Cardiac muscle cell (in vitro differentiated cells and primary cell): ENCODE measurements around the gene UXS1. TPM values are rescaled to one million over a fixed set of nuclear protein-coding genes. Genes with fewer than 3 reads are reported as not detected.

Experiments
- DNase-seq, 2 donors: peaks; one replicate each; pipeline versions ENCODE4 v3.0.0 to v3.0.0-alpha.2; 2010 to 2017; ENCODE audit warnings: low read depth in 1 of 2, low spot score in 1 of 2
- H3K27ac ChIP-seq: fragments of 200-600 bp; sonication (generic); 2 replicates; pipeline ENCODE4 v1.5.1; 2016
- H3K27me3 ChIP-seq: fragments of 200-600 bp; sonication (generic); 2 replicates; pipeline ENCODE4 v1.6.0; 2016; ENCODE audit warnings: control low read depth
- H3K36me3 ChIP-seq: fragments of 200-600 bp; sonication (generic); 2 replicates; pipeline ENCODE4 v1.5.1; 2016; ENCODE audit warnings: control low read depth
- H3K4me1 ChIP-seq: fragments of 200-600 bp; sonication (generic); 2 replicates; pipeline ENCODE4 v1.8.1; 2017; ENCODE audit warnings: low read depth, mild to moderate bottlenecking, mixed run types
- H3K4me3 ChIP-seq: fragments of 200-600 bp; sonication (generic); 2 replicates; pipeline ENCODE4 v1.5.1; 2016; ENCODE audit warnings: mild to moderate bottlenecking
- H3K9me3 ChIP-seq: fragments of 200-600 bp; sonication (generic); 2 replicates; pipeline ENCODE4 v1.5.1; 2017; ENCODE audit warnings: low read depth, mild to moderate bottlenecking, control low read depth
- CTCF ChIP-seq: IDR thresholded peaks from 2 replicates; pipeline ENCODE4 v1.5.1; 2012; ENCODE audit warnings: low read depth, mild to moderate bottlenecking, low read length
- polyA plus RNA-seq: library from polyadenylated mRNA; unstranded; fragments of >200 nt; fragmentation: Nextera tagmentation; extraction: Ambion mirVana; gene quantifications from 2 replicates; pipeline ENCODE4 v1.2.1, GENCODE V29; 2016
- total RNA-seq: library from RNA; depleted of rRNA; stranded (reverse); fragments of >200 nt; gene quantifications from 2 replicates; pipeline ENCODE4 v1.2.3, GENCODE V29; 2016

The UXS1 gene
- total and polyA plus RNA-seq, 2 experiments from 2014 or later = 28.8 to 44.9 TPM

DNA sequence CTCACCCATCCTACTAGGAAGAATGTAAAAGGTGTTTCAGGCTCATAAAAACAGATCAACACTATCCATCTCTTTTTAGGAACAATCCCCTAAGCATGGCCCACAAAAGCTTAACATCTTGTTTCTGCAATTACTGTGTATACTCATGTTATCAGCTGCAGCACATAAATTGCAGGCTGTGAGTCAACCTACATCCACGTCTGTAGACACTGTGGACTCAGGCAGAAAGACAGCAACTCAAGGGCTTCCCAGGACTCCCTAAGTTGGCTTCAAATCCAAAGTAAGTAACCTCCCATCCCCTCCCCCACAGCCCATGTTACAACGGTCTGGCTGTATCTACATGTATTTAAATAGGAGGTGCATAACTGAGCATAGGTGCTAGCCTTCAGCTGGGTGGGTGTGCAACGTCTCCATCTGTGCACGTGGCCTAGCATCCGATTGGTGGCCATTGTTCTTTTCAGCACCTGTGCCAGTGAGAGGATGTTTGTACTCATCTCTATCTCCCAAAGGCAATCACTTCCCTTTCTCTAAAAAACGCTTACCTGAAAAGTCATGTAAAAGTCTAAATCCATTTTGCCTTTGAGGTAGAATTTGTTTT, 30.1 kb downstream of the UXS1 start:
- H3K27ac ChIP-seq = no peak overlapping the region
- H3K4me3 ChIP-seq = no peak overlapping the region
- H3K4me1 ChIP-seq = peaks cover 38% of the 10 kb centered on the region

GRCh38 chr2:106161938-106162820, 31.9 kb downstream of the UXS1 start:
- H3K9me3 ChIP-seq = no peaks in the 10 kb centered on the region
- peaks cover 7% of the 10 kb centered on the region for H3K36me3 ChIP-seq
- TF ChIP-seq CTCF = no peak
- peak; percentile 55 to 83 for DNase-seq
- peak overlapping the region; percentile 93 for H3K27ac ChIP-seq
- H3K4me3 ChIP-seq = no peak overlapping the region
- H3K4me1 ChIP-seq = peaks cover 48% of the 10 kb centered on the region
- no peaks in the 10 kb centered on the region for H3K27me3 ChIP-seq

More for the DNA sequence above, 30.1 kb downstream of the UXS1 start:
- H3K36me3 ChIP-seq = no peaks in the 10 kb centered on the region
- no peaks in the 10 kb centered on the region for H3K27me3 ChIP-seq
- no peak for TF ChIP-seq CTCF
- H3K9me3 ChIP-seq = no peaks in the 10 kb centered on the region
- DNase-seq = peak in 1 of 2 donors; percentile 62

DNA sequence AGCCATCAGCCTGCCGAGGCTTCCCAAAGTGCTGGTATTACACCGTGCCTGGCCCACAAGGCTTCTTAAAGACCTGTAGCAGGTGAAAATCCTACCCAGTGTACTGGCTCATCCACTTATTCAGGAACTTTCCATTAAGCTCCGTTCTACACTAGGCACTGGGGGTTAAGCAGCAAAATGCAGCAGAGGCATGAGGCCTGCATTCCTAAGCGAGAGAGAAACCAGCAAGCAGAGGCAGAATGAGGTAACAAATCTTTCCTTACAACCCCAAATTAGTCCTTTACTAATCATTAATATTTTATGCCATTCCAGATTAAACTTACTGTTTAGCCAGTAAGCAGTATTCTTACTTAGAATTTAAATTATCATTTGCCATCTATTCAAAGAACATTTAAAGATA, 32.8 kb downstream of the UXS1 start:
- peaks cover 7% of the 10 kb centered on the region for H3K36me3 ChIP-seq
- no peak for TF ChIP-seq CTCF

DNA sequence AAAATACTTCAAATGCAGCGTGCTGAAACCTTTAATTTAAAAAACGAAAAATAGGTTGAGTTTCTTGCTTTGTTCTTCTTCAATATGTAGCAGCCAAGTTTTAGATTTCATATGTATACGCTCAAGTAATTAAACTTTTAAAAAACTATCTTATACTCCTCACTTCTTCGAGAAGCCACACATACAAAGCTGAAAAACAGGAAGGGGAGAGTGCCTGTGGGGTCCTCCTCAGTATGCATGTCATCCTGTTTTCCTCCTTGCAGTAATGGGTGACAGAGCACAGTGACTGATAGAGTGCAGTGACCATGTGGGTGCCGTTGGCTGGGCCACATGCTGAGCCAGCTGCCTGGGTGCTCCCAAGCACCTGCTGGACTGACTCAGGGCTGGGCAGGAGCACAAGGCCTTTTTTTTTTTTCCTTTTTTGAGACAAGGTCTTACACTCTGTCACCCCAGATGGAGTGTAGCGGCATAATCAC, 33.3 kb downstream of the UXS1 start:
- Histone ChIP-seq H3K4me3 (no peak overlapping the region), H3K9me3 (no peaks in the 10 kb centered on the region), H3K27ac (peak overlapping the region; percentile 93), H3K4me1 (peaks cover 48% of the 10 kb centered on the region), H3K36me3 (peaks cover 7% of the 10 kb centered on the region), H3K27me3 (no peaks in the 10 kb centered on the region)
- no peak for DNase-seq
- TF ChIP-seq CTCF = no peak

More for the DNA sequence above, 32.8 kb downstream of the UXS1 start:
- Histone ChIP-seq H3K4me3 (no peak overlapping the region), H3K27me3 (no peaks in the 10 kb centered on the region), H3K9me3 (no peaks in the 10 kb centered on the region), H3K27ac (peak overlapping the region; percentile 93), H3K4me1 (peaks cover 48% of the 10 kb centered on the region)
- DNase-seq = peak in 1 of 2 donors; percentile 46

DNA sequence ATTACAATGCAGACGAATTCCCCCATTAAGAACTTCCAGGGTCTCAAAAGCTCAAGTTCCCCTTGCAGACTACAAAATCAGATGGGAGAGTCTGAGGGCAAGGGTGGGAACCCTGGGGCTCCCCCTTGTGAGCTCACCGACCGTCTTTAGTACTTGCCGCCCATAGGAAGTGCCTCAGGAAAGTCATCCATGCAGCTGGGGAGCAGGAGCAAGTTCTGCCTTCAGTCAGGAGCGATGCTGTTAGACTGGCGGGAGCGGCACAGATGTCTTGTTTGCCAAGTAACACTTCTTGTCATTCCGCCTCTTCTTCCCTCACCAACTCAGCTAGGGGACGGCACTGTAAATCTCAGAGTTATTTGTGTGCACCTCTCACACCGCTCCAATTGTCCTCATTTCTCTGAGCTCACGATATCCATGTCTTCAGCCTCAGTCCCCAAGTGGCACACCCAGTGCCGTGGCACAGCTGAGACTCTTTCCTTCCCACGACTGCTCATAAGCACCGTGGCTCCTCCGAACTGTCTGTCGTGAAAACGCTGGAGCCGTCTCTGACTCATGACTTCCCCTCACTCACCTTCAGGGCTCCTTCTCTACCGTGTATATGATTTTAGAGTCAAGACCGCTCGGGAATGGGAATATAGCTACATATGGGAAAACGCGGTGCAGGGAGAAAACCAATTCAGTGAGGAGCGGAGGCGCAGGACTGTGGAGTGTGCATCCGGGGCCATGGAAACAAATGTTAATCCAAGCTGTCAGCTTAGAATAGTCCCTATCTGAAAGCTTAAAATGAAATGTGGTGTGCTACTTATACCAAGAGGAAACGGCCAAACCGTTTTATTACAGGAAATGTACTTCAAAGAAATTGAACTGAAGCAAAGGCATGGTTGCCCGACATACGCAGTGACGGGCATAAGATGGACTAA, 34.0 kb downstream of the UXS1 start:
- Histone ChIP-seq H3K4me3 (no peak overlapping the region), H3K9me3 (no peaks in the 10 kb centered on the region), H3K36me3 (peaks cover 7% of the 10 kb centered on the region), H3K4me1 (peaks cover 48% of the 10 kb centered on the region), H3K27ac (peak overlapping the region; percentile 93), H3K27me3 (no peaks in the 10 kb centered on the region)
- TF ChIP-seq CTCF = no peak
- DNase-seq = no peak
